GM12878 (cell line): ENCODE data around the gene CCSER1. TPM values are rescaled to one million over a fixed set of nuclear protein-coding genes. Genes with fewer than 3 reads are reported as not detected.

Experiments used
- ATAC-seq: fragments of 200-7000 bp; cut with Tn5 transposase; 3 replicates; pipeline ENCODE4 v1.9.1; 2020; ENCODE audit warnings: mild to moderate bottlenecking, moderate library complexity
- BruUV-seq: library from RNA; stranded (reverse); fragments of 400-500 nt; replicated peaks from 2 replicates; lab custom pipeline; 2021; lab: Mats Ljungman, UMichigan
- CTCF ChIA-PET: fragments of 300-600 bp; sonication (Branson Sonifier 250); formaldehyde crosslinking; extraction: SDS; loops from one replicate; lab custom pipeline; 2021; ENCODE audit warnings: inconsistent platforms; lab: Yijun Ruan, JAX
- POLR2A ChIA-PET: fragments of 350-600 bp; formaldehyde crosslinking; extraction: SDS; loops from one replicate; lab custom pipeline; 2021; ENCODE audit warnings: inconsistent platforms; lab: Charles Lee
- RAD21 ChIA-PET: fragments of 300-600 bp; sonication (Branson Sonifier 250); formaldehyde crosslinking; loops from one replicate; lab custom pipeline; 2023; ENCODE audit warnings: antibody characterized with exemption; ENCODE audit not compliant: unreplicated experiment; lab: Charles Lee
- SMC1A ChIA-PET: fragments of 300-600 bp; sonication (Branson Sonifier 250); formaldehyde crosslinking; loops from one replicate; lab custom pipeline; 2023; ENCODE audit not compliant: unreplicated experiment, uncharacterized antibody; lab: Charles Lee
- DNase-seq: peaks from one replicate; pipeline ENCODE4 v3.0.0-alpha.2; 2011; ENCODE audit warnings: low read depth, low spot score
- FAIRE-seq: peaks from 3 replicates; lab custom pipeline; 2011; peaks lifted over from hg19 to GRCh38; lab: Jason Lieb, UNC
- H2AFZ ChIP-seq: 2 replicates; pipeline ENCODE4 v1.6.0; 2011; ENCODE audit warnings: low read depth, low read length, control low read depth; ENCODE audit not compliant: control insufficient read depth
- H3K27ac ChIP-seq: 2 replicates; pipeline ENCODE4 v1.5.1; 2011; ENCODE audit warnings: control low read depth; ENCODE audit not compliant: control insufficient read depth, insufficient read depth
- H3K27me3 ChIP-seq, 2 experiments: replicated peaks in 1 of 2; 2 replicates each; pipeline versions ENCODE4 v1.6.0 to v1.6.1; 2011; ENCODE audit warnings: low read length in 1 of 2; ENCODE audit not compliant: control insufficient read depth in 2 of 2, insufficient read depth in 2 of 2
- H3K36me3 ChIP-seq, 2 experiments: 2 replicates each; pipeline ENCODE4 v1.5.1; 2011; ENCODE audit warnings: low read length in 1 of 2; ENCODE audit not compliant: control insufficient read depth in 2 of 2, insufficient read depth in 2 of 2
- H3K4me1 ChIP-seq: 2 replicates; pipeline ENCODE4 v1.6.1; 2011; ENCODE audit warnings: mild to moderate bottlenecking, low read length, moderate library complexity, mixed read lengths; ENCODE audit not compliant: control insufficient read depth, insufficient read depth
- H3K4me2 ChIP-seq: 2 replicates; pipeline ENCODE4 v1.6.0; 2011; ENCODE audit warnings: control low read depth; ENCODE audit not compliant: control insufficient read depth, insufficient read depth
- H3K4me3 ChIP-seq: fragments of 200-600 bp; sonication (generic); 2 replicates; pipeline ENCODE4 v1.5.1; 2016
- H3K79me2 ChIP-seq: 2 replicates; pipeline ENCODE4 v1.6.0; 2011; ENCODE audit warnings: low read length; ENCODE audit not compliant: control insufficient read depth, insufficient read depth
- H3K9ac ChIP-seq: 2 replicates; pipeline ENCODE4 v1.8.0; 2011; ENCODE audit warnings: low read length, control low read depth, mixed read lengths; ENCODE audit not compliant: control insufficient read depth, insufficient read depth
- H3K9me3 ChIP-seq: replicated peaks from 3 replicates; pipeline ENCODE4 v1.5.1; 2011; ENCODE audit warnings: mild to moderate bottlenecking, low read length; ENCODE audit not compliant: control insufficient read depth, insufficient read depth
- H4K20me1 ChIP-seq: 2 replicates; pipeline ENCODE4 v1.6.0; 2011; ENCODE audit not compliant: control insufficient read depth, insufficient read depth
- CTCF ChIP-seq, 3 experiments: IDR thresholded peaks in 2 of 3; conservative IDR thresholded peaks in 1 of 3; 2 replicates each; pipeline ENCODE4 v1.5.1; 2011; ENCODE audit warnings: low read depth in 3 of 3, low read length in 3 of 3, mild to moderate bottlenecking in 3 of 3, control low read depth in 2 of 3, moderate library complexity in 2 of 3, inconsistent platforms in 1 of 3, mixed read lengths in 1 of 3; ENCODE audit not compliant: control insufficient read depth in 2 of 3, insufficient read depth in 1 of 3; ENCODE audit errors: extremely low read depth in 1 of 3
- NFYB ChIP-seq: IDR thresholded peaks from 2 replicates; pipeline ENCODE4 v1.6.1; 2011; ENCODE audit warnings: low read depth, mild to moderate bottlenecking, low read length, improper control_type of control experiment, moderate library complexity; ENCODE audit not compliant: insufficient read depth
- NKRF ChIP-seq: fragments of 450-650 bp; conservative IDR thresholded peaks from 2 replicates; pipeline ENCODE4 v1.6.1; 2017; ENCODE audit warnings: mild to moderate bottlenecking, moderate library complexity
- RAD21 ChIP-seq: IDR thresholded peaks from 2 replicates; pipeline ENCODE4 v1.6.1; 2011; ENCODE audit warnings: mild to moderate bottlenecking, low read depth, low read length, moderate library complexity; ENCODE audit not compliant: insufficient read depth
- RELB ChIP-seq: fragments of 450-650 bp; IDR thresholded peaks from 2 replicates; pipeline ENCODE4 v1.6.1; 2017; ENCODE audit warnings: low read depth, mild to moderate bottlenecking, moderate library complexity
- TBL1XR1 ChIP-seq: IDR thresholded peaks from 2 replicates; pipeline ENCODE4 v1.6.1; 2012; ENCODE audit warnings: low read depth, low read length, improper control_type of control experiment
- WGBS: methylation state at CpG from one replicate; pipeline ENCODE4 v1.1.6; 2016; ENCODE audit warnings: low lambda C conversion rate; ENCODE audit not compliant: insufficient replicate concordance, insufficient coverage; ENCODE audit errors: missing lambda C conversion rate; 5-methylcytosine and 5-hydroxymethylcytosine counted together
- in situ Hi-C: fragments of 300-500 bp; cut with MboI; formaldehyde crosslinking; loops from 9 replicates; pipeline ENCODE4 v1.14.3; 2018; ENCODE audit warnings: mixed read lengths
- intact Hi-C: fragments of 100-400 bp; cut with micrococcal nuclease; formaldehyde crosslinking; loops from one replicate; pipeline ENCODE4 v1.14.2; 2022; ENCODE audit not compliant: unreplicated experiment
- polyA plus RNA-seq, 11 experiments: library from polyadenylated mRNA; depleted of rRNA in 4 of 11; unstranded in 6 of 11; stranded (reverse) in 5 of 11; fragments of >200 nt; fragmentation: Nextera tagmentation in 4 of 11; fragmentation: Illumina TruSeq in 1 of 11; extraction: Ambion mirVana in 4 of 11; extraction: Trizol in 1 of 11; gene quantifications; 1 replicate in 1 of 11; 2 replicates in 10 of 11; pipeline versions ENCODE4 v1.2.1 to v1.2.3, GENCODE V29; 2011 to 2016; ENCODE audit warnings: inconsistent platforms in 2 of 11, missing spikeins in 2 of 11, low read depth in 1 of 11
- total RNA-seq, 4 experiments: library from RNA; depleted of rRNA in 3 of 4; stranded (reverse); fragments of >200 nt in 3 of 4; fragmentation: Illumina TruSeq in 1 of 4; extraction: Trizol in 1 of 4; gene quantifications; 2 replicates each; pipeline versions ENCODE4 v1.2.1 to v1.2.3, GENCODE V29; 2013 to 2021

The CCSER1 gene
- total and polyA plus RNA-seq, 10 of the 15 experiments (the other 5 are each of a cell fraction or from before 2014, with no cell fraction given), result 0.22 to 2.7 (median 1.0) TPM

GRCh38 chr4:90798948-90799347 is 671.8 kb downstream of the CCSER1 start (continued):
- TF ChIP-seq NKRF (no peak), NFYB (no peak), CTCF (IDR thresholded peaks at IDR 0.05 in 2 of 3, conservative IDR thresholded peaks at IDR 0.05 in 1 of 3; ENCODE audit: control insufficient read depth in 2 of 3, extremely low read depth in 1 of 3, insufficient read depth in 1 of 3, low read depth in 3 of 3, low read length in 3 of 3) (no peak), RELB (no peak)

GRCh38 chr4:90799895-90800294 is 672.7 kb downstream of the CCSER1 start:
- Histone ChIP-seq H3K4me3 (no peak overlapping the region), H3K27me3 (no peaks in the 10 kb centered on the region), H4K20me1 (no peaks in the 10 kb centered on the region), H3K36me3 (no peaks in the 10 kb centered on the region), H3K27ac (no peak overlapping the region), H3K4me1 (no peaks in the 10 kb centered on the region), H3K79me2 (no peaks in the 10 kb centered on the region), H3K9me3 (no peaks in the 10 kb centered on the region), H2AFZ (no peak overlapping the region), H3K4me2 (no peak overlapping the region), H3K9ac (no peak overlapping the region)
- WGBS, result 13% methylated on average over 4 of the region's 4 CpGs
- ChIA-PET RAD21 (no interaction called here), SMC1A (interaction anchor here (0.7 kb wide), 1 partner anchor 229 kb away, joined by 3 read pairs; no protein-coding TSS in a partner anchor), POLR2A (no interaction called here), CTCF (interaction anchor here (0.9 to 1.7 kb wide), 3 partner anchors 21 to 312 kb away, joined by 3 to 4 read pairs (median 3); no protein-coding TSS in a partner anchor)
- ATAC-seq, result no peak
- no peak for FAIRE-seq
- BruUV-seq, result no TSS peak
- intact Hi-C loops (no loop called here), in situ Hi-C loops (no loop called here)
- peak in 1 of 3 experiments; percentile 26; a peak in 1 of 6 replicates for TF ChIP-seq CTCF (IDR thresholded peaks at IDR 0.05 in 2 of 3, conservative IDR thresholded peaks at IDR 0.05 in 1 of 3; ENCODE audit: control insufficient read depth in 2 of 3, extremely low read depth in 1 of 3, insufficient read depth in 1 of 3, low read depth in 3 of 3, low read length in 3 of 3)
- 0 out of 2 replicates have a peak, but pooled peaks have one; percentile 1 for TF ChIP-seq RAD21
- no peak for TF ChIP-seq TBL1XR1
- DNase-seq, result no peak
